Tibial nerve (tissue), 4 donors: ENCODE measurements around the gene PTPRK.

Experiments used
- CTCF ChIP-seq, 5 experiments: fragments of 200-600 bp in 3 of 5; fragments of 450-650 bp in 2 of 5; sonication (generic) in 3 of 5; IDR thresholded peaks; one replicate each; pipeline ENCODE4 v1.5.1; 2016 to 2019; ENCODE audit warnings: antibody characterized with exemption in 5 of 5, mild to moderate bottlenecking in 3 of 5, moderate library complexity in 2 of 5
- EP300 ChIP-seq, 2 donors: sonication (generic); formaldehyde crosslinking; IDR thresholded peaks; one replicate each; pipeline ENCODE4 v1.6.1; 2017; ENCODE audit warnings: antibody characterized with exemption in 2 of 2, mild to moderate bottlenecking in 1 of 2
- POLR2A ChIP-seq, 2 donors: fragments of 450-650 bp; IDR thresholded peaks; one replicate each; pipeline ENCODE4 v1.6.1; 2017; ENCODE audit warnings: antibody characterized with exemption in 2 of 2, mild to moderate bottlenecking in 2 of 2, moderate library complexity in 2 of 2

- TF ChIP-seq CTCF (IDR thresholded peaks at IDR 0.05) (no peak), EP300 (IDR thresholded peaks at IDR 0.05) (no peak), POLR2A (IDR thresholded peaks at IDR 0.05) (no peak)
These were observed 361.9 kb downstream of the PTPRK start for GRCh38 chr6:128158496-128158895.
